DMS153 treated with DMSO at 0.1 percent for 48 hours (cell line): Measurements from ENCODE around the gene ATP9B.
"Not testable (repeated sequence)": the region's sequence is repeated elsewhere in the genome, so short reads cannot be mapped to it uniquely, and the experiment has no call there.

Experiments
- DNase-seq: peaks from one replicate; lab custom pipeline; 2025; ENCODE audit not compliant: unreplicated experiment; lab: John Stamatoyannopoulos, UW

Gene ATP9B

GRCh38 chr18:79326413-79327198 lies 257.4 kb downstream of the ATP9B start:
- DNase-seq: no peak

- DNase-seq: no peak
Measured at GRCh38 chr18:79327199-79327721, 258.1 kb downstream of the ATP9B start.

- DNase-seq: not testable (repeated sequence)
Measured at GRCh38 chr18:79327915-79328314, 258.7 kb downstream of the ATP9B start.

GRCh38 chr18:79328887-79329286 lies 259.7 kb downstream of the ATP9B start:
- no peak for DNase-seq

- no peak for DNase-seq
Measured at GRCh38 chr18:79329786-79330185, 260.6 kb downstream of the ATP9B start.

GRCh38 chr18:79332646-79333045 lies 263.5 kb downstream of the ATP9B start:
- DNase-seq: no peak

- DNase-seq: no peak
Measured at GRCh38 chr18:79333046-79333445, 263.9 kb downstream of the ATP9B start.

- DNase-seq: no peak
Measured at GRCh38 chr18:79334496-79335233, 265.5 kb downstream of the ATP9B start.

- DNase-seq: no peak
Measured at GRCh38 chr18:79335833-79336360, 266.7 kb downstream of the ATP9B start.

GRCh38 chr18:79336556-79337142 lies 267.5 kb downstream of the ATP9B start:
- DNase-seq: no peak

- DNase-seq: no peak
Measured at GRCh38 chr18:79337184-79337583, 268.0 kb downstream of the ATP9B start.

- no peak for DNase-seq
Measured at GRCh38 chr18:79337620-79338019, 268.4 kb downstream of the ATP9B start.

GRCh38 chr18:79339094-79339908 lies 270.1 kb downstream of the ATP9B start:
- DNase-seq: no peak

- DNase-seq: no peak
Measured at GRCh38 chr18:79343567-79344207, 274.5 kb downstream of the ATP9B start.

GRCh38 chr18:79344208-79344581 lies 275.0 kb downstream of the ATP9B start:
- no peak for DNase-seq

- no peak for DNase-seq
Measured at GRCh38 chr18:79345366-79345765, 276.2 kb downstream of the ATP9B start.

- DNase-seq: no peak
Measured at GRCh38 chr18:79345981-79346380, 276.8 kb downstream of the ATP9B start.

- DNase-seq: no peak
Measured at GRCh38 chr18:79348066-79348465, 278.9 kb downstream of the ATP9B start.

- no peak for DNase-seq
Measured at GRCh38 chr18:79352432-79352831, 283.2 kb downstream of the ATP9B start.

GRCh38 chr18:79353267-79353666 lies 284.1 kb downstream of the ATP9B start:
- no peak for DNase-seq
